IPS-11a (cell line): ENCODE data around the gene DHX35.

ENCODE experiments used
- H3K4me3 ChIP-seq: one replicate; pipeline ENCODE4 v1.5.1; 2013; ENCODE audit warnings: low read depth, low read length, control low read depth

Gene DHX35

GRCh38 chr20:39019027-39019426 is 56.9 kb downstream of the DHX35 start:
- H3K4me3 ChIP-seq = no peak overlapping the region

- no peak overlapping the region for H3K4me3 ChIP-seq
Observed at GRCh38 chr20:39019805-39020325, 57.7 kb downstream of the DHX35 start.

- H3K4me3 ChIP-seq = no peak overlapping the region
Observed at GRCh38 chr20:39021748-39022147, 59.6 kb downstream of the DHX35 start.

- no peak overlapping the region for H3K4me3 ChIP-seq
Observed at GRCh38 chr20:39025883-39026282, 63.7 kb downstream of the DHX35 start.

GRCh38 chr20:39029364-39029763 is 67.2 kb downstream of the DHX35 start:
- no peak overlapping the region for H3K4me3 ChIP-seq

- no peak overlapping the region for H3K4me3 ChIP-seq
Observed at GRCh38 chr20:39032997-39033396, 70.9 kb downstream of the DHX35 start.

GRCh38 chr20:39036011-39036410 is 73.9 kb downstream of the DHX35 start:
- no peak overlapping the region for H3K4me3 ChIP-seq

GRCh38 chr20:39036851-39037250 is 74.7 kb downstream of the DHX35 start:
- H3K4me3 ChIP-seq = no peak overlapping the region

- H3K4me3 ChIP-seq = no peak overlapping the region
Observed at GRCh38 chr20:39038047-39038446, 75.9 kb downstream of the DHX35 start.

- no peak overlapping the region for H3K4me3 ChIP-seq
Observed at GRCh38 chr20:39038495-39038894, 76.4 kb downstream of the DHX35 start.

GRCh38 chr20:39039261-39039660 is 77.1 kb downstream of the DHX35 start:
- H3K4me3 ChIP-seq = no peak overlapping the region

- H3K4me3 ChIP-seq = no peak overlapping the region
Observed at GRCh38 chr20:39040116-39040515, 78.0 kb downstream of the DHX35 start.

- H3K4me3 ChIP-seq = no peak overlapping the region
Observed at GRCh38 chr20:39041067-39041466, 78.9 kb downstream of the DHX35 start.

- H3K4me3 ChIP-seq = no peak overlapping the region
Observed at GRCh38 chr20:39042279-39043150, 80.4 kb downstream of the DHX35 start.

- H3K4me3 ChIP-seq = no peak overlapping the region
Observed at GRCh38 chr20:39044501-39044900, 82.4 kb downstream of the DHX35 start.

GRCh38 chr20:39045676-39046075 is 83.5 kb downstream of the DHX35 start:
- no peak overlapping the region for H3K4me3 ChIP-seq

GRCh38 chr20:39047417-39047985 is 85.4 kb downstream of the DHX35 start:
- no peak overlapping the region for H3K4me3 ChIP-seq

GRCh38 chr20:39048000-39048696 is 86.0 kb downstream of the DHX35 start:
- H3K4me3 ChIP-seq = no peak overlapping the region

- no peak overlapping the region for H3K4me3 ChIP-seq
Observed at GRCh38 chr20:39049148-39049547, 87.0 kb downstream of the DHX35 start.

- H3K4me3 ChIP-seq = peak overlapping the region; percentile 84
Observed at GRCh38 chr20:39049684-39050554, 87.8 kb downstream of the DHX35 start.

GRCh38 chr20:39050555-39050902 is 88.4 kb downstream of the DHX35 start:
- peak overlapping the region; percentile 28 for H3K4me3 ChIP-seq
